PC-3 (cell line): ENCODE measurements around the gene B3GNT8. TPM values are rescaled to one million over a fixed set of nuclear protein-coding genes. Genes with fewer than 3 reads are reported as not detected.

Experiments used
- ATAC-seq: fragments of 200-7000 bp; cut with Tn5 transposase; 2 replicates; pipeline ENCODE4 v1.9.1; 2020; ENCODE audit warnings: mild to moderate bottlenecking, moderate library complexity
- BruUV-seq: library from RNA; stranded (reverse); fragments of 400-500 nt; replicated peaks from 2 replicates; lab custom pipeline; 2021; lab: Mats Ljungman, UMichigan
- CTCF ChIA-PET: fragments of 300-600 bp; sonication (Branson Sonifier 250); formaldehyde crosslinking; loops from one replicate; lab custom pipeline; 2022; ENCODE audit warnings: antibody characterized with exemption; lab: Charles Lee
- POLR2A ChIA-PET: fragments of 300-600 bp; sonication (Branson Sonifier 250); formaldehyde crosslinking; loops from one replicate; lab custom pipeline; 2022; ENCODE audit warnings: antibody characterized with exemption; ENCODE audit not compliant: unreplicated experiment; lab: Charles Lee
- DNase-seq: peaks from one replicate; pipeline ENCODE4 v3.0.0-alpha.2; 2015
- H2AFZ ChIP-seq: fragments of 300-600 bp; sonication (generic); 2 replicates; pipeline ENCODE4 v1.6.0; 2016; ENCODE audit warnings: antibody characterized with exemption, low read length
- H3F3A ChIP-seq: fragments of 300-600 bp; sonication (generic); one replicate; pipeline ENCODE4 v1.6.0; 2017; ENCODE audit warnings: antibody characterized with exemption, low read length, control low read depth, mild to moderate bottlenecking; ENCODE audit not compliant: unreplicated experiment
- H3K27ac ChIP-seq: fragments of 300-600 bp; sonication (generic); 2 replicates; pipeline ENCODE4 v1.5.1; 2016; ENCODE audit warnings: mild to moderate bottlenecking, low read length
- H3K27me3 ChIP-seq: fragments of 300-600 bp; sonication (generic); 2 replicates; pipeline ENCODE4 v1.6.1; 2016; ENCODE audit warnings: low read length, mixed read lengths
- H3K36me3 ChIP-seq: fragments of 300-600 bp; sonication (generic); 2 replicates; pipeline ENCODE4 v1.6.1; 2016; ENCODE audit warnings: low read depth, mixed run types, low read length, mixed read lengths
- H3K4me1 ChIP-seq: fragments of 300-600 bp; sonication (generic); 2 replicates; pipeline ENCODE4 v1.5.1; 2016; ENCODE audit warnings: low read length; ENCODE audit not compliant: insufficient read depth
- H3K4me2 ChIP-seq: fragments of 300-600 bp; sonication (generic); 2 replicates; pipeline ENCODE4 v1.6.0; 2016; ENCODE audit warnings: low read length
- H3K4me3 ChIP-seq: fragments of 300-600 bp; sonication (generic); 2 replicates; pipeline ENCODE4 v1.5.1; 2016; ENCODE audit warnings: mild to moderate bottlenecking, low read length, mixed read lengths
- H3K79me2 ChIP-seq: fragments of 300-600 bp; sonication (generic); 2 replicates; pipeline ENCODE4 v1.6.1; 2017; ENCODE audit warnings: low read length, mixed read lengths
- H3K9ac ChIP-seq: fragments of 300-600 bp; sonication (generic); 2 replicates; pipeline ENCODE4 v1.6.0; 2016; ENCODE audit warnings: mild to moderate bottlenecking, low read length
- H3K9me2 ChIP-seq: fragments of 300-600 bp; sonication (generic); replicated peaks from 2 replicates; pipeline ENCODE4 v1.6.1; 2016; ENCODE audit warnings: mixed run types, low read length, mixed read lengths
- H3K9me3 ChIP-seq: fragments of 300-600 bp; sonication (generic); 2 replicates; pipeline ENCODE4 v1.6.1; 2016; ENCODE audit warnings: low read length, mixed read lengths
- H4K20me1 ChIP-seq: fragments of 300-600 bp; sonication (generic); 2 replicates; pipeline ENCODE4 v1.6.1; 2016; ENCODE audit warnings: low read length, mixed read lengths
- EZH2 ChIP-seq: fragments of 300-600 bp; sonication (generic); IDR thresholded peaks from one replicate; pipeline ENCODE4 v1.6.1; 2017; ENCODE audit warnings: antibody characterized with exemption, mild to moderate bottlenecking, low read length; ENCODE audit not compliant: unreplicated experiment
- EZH2phosphoT487 ChIP-seq: fragments of 300-600 bp; sonication (generic); IDR thresholded peaks from 2 replicates; pipeline ENCODE4 v1.6.1; 2018; ENCODE audit warnings: mild to moderate bottlenecking, antibody characterized with exemption, low read length, borderline replicate concordance
- intact Hi-C: fragments of 100-400 bp; cut with micrococcal nuclease; formaldehyde crosslinking; loops from 2 replicates; pipeline ENCODE4 v1.9.0; 2023
- total RNA-seq: library from RNA; depleted of rRNA; stranded (reverse); fragments of >200 nt; gene quantifications from 2 replicates; pipeline ENCODE4 v1.2.3, GENCODE V29; 2014
- TF ChIP-seq, protein P1 (sequence below): fragments of 300-600 bp; sonication (generic); conservative IDR thresholded peaks from 2 replicates; pipeline ENCODE4 v1.5.1; 2017; ENCODE audit warnings: antibody characterized with exemption, low read depth, mild to moderate bottlenecking, low read length

The B3GNT8 gene
- total RNA-seq, 1 experiment from 2014 or later: 2.3 TPM

DNA sequence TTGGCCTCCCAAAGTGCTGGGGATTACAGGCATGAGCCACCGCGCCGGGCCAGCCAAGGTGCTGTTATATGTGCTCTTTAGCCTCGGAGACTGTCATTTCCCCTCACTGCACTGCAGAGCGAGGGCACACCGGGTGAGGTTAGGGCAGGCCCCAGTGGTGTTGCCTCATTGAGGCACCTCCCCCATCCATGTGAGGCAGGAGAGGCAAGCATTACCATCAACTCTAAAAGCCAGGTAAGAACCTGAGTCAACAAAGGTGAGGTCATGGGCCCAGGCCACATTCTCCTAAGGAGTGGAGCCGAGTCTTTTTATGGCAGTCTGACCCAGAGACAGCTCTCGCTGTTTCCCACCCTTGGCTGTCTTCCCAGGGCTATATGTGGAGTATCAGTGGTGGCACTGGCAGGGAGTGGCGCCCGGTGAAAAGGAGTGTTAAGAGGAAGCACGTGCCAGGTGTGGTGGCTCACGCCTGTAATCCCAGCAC is 10.9 kb downstream of the B3GNT8 start:
- intact Hi-C loops: no loop called here
- DNase-seq: no peak
- TF ChIP-seq EZH2 (no peak), EZH2phosphoT487 (no peak)
- TF ChIP-seq, protein P1, sequence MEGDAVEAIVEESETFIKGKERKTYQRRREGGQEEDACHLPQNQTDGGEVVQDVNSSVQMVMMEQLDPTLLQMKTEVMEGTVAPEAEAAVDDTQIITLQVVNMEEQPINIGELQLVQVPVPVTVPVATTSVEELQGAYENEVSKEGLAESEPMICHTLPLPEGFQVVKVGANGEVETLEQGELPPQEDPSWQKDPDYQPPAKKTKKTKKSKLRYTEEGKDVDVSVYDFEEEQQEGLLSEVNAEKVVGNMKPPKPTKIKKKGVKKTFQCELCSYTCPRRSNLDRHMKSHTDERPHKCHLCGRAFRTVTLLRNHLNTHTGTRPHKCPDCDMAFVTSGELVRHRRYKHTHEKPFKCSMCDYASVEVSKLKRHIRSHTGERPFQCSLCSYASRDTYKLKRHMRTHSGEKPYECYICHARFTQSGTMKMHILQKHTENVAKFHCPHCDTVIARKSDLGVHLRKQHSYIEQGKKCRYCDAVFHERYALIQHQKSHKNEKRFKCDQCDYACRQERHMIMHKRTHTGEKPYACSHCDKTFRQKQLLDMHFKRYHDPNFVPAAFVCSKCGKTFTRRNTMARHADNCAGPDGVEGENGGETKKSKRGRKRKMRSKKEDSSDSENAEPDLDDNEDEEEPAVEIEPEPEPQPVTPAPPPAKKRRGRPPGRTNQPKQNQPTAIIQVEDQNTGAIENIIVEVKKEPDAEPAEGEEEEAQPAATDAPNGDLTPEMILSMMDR: no peak
- no peaks in the 10 kb centered on the region for H3K4me1 ChIP-seq
- ChIA-PET POLR2A (no interaction called here), CTCF (no interaction called here)
- no peaks in the 10 kb centered on the region for H3F3A ChIP-seq
- no peak overlapping the region for H3K4me3 ChIP-seq
- no peak overlapping the region for H2AFZ ChIP-seq
- no peak for ATAC-seq
- no peaks in the 10 kb centered on the region for H4K20me1 ChIP-seq
- no peak overlapping the region for H3K27ac ChIP-seq
- no peaks in the 10 kb centered on the region for H3K9me3 ChIP-seq
- H3K4me2 ChIP-seq: no peak overlapping the region
- no peaks in the 10 kb centered on the region for H3K79me2 ChIP-seq
- H3K9ac ChIP-seq: no peak overlapping the region
- no peaks in the 10 kb centered on the region for H3K9me2 ChIP-seq
- H3K27me3 ChIP-seq: no peaks in the 10 kb centered on the region
- 0 out of 2 replicates have a peak, but pooled peaks cover 3% of the 10 kb centered on the region for H3K36me3 ChIP-seq
- no TSS peak for BruUV-seq

DNA sequence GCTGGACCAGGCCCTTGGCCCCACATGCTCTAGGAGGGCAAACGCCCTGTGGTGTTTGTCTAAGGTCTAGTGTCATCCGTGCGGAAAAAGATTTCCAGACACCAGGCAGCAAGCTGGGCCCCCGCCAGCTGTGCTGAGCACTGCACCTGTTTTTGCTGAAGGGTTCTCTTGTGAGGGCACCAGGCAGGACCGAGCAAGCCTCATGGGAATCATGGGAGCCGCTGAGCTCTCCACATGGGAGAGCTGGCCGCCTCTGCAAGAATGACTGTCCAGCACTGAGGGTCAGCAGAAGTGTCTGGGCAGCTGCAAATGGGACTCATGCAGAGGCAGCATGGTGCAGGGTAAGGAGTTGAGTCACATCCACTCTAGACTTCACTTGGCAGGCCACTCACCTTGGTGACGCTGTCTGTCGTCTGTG is 12.0 kb downstream of the B3GNT8 start:
- Histone ChIP-seq H3K9me2 (no peaks in the 10 kb centered on the region), H4K20me1 (no peaks in the 10 kb centered on the region), H3F3A (no peaks in the 10 kb centered on the region), H3K79me2 (no peaks in the 10 kb centered on the region), H3K36me3 (0 out of 2 replicates have a peak, but pooled peaks cover 3% of the 10 kb centered on the region), H2AFZ (no peak overlapping the region), H3K4me2 (no peak overlapping the region), H3K27ac (no peak overlapping the region), H3K27me3 (no peaks in the 10 kb centered on the region), H3K4me1 (no peaks in the 10 kb centered on the region), H3K9me3 (no peaks in the 10 kb centered on the region), H3K9ac (no peak overlapping the region), H3K4me3 (no peak overlapping the region)
- POLR2A ChIA-PET: no interaction called here
- DNase-seq (no peak), ATAC-seq (no peak)
- no peak for TF ChIP-seq EZH2phosphoT487
- no peak for TF ChIP-seq EZH2
- TF ChIP-seq, protein P1: no peak
- intact Hi-C loops: no loop called here
- no TSS peak for BruUV-seq
- CTCF ChIA-PET: no interaction called here

DNA sequence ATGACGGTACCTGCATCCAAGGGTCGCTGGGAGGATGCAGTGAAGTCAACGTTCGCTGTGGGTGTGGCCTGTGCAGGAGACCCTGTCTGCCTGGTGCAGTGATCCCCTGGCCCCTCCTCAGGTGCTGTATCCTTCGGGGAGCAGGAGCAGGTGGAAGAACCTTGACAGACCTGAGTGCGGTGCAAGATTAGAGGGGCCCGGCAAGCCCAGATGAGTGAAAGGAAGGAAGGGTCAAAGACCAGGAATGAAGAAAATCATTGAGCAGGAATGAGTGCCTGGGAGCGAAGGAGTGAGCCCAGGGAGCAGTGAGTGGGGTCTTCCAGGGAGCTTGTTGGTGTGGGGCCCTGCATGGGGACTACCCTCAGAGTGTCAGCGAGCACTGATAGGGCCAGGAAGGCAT is 12.7 kb downstream of the B3GNT8 start:
- intact Hi-C loops: no loop called here
- CTCF ChIA-PET: no interaction called here
- H3K27ac ChIP-seq: no peak overlapping the region
- ATAC-seq (no peak), DNase-seq (no peak)
- no peak overlapping the region for H3K4me3 ChIP-seq
- TF ChIP-seq, protein P1: no peak
- TF ChIP-seq EZH2 (no peak), EZH2phosphoT487 (no peak)
- no peak overlapping the region for H3K9ac ChIP-seq
- H4K20me1 ChIP-seq: no peaks in the 10 kb centered on the region
- no peaks in the 10 kb centered on the region for H3K9me3 ChIP-seq
- no peaks in the 10 kb centered on the region for H3K27me3 ChIP-seq
- H3K4me1 ChIP-seq: peaks cover 2% of the 10 kb centered on the region
- no peak overlapping the region for H3K4me2 ChIP-seq
- H3K9me2 ChIP-seq: no peaks in the 10 kb centered on the region
- no peaks in the 10 kb centered on the region for H3F3A ChIP-seq
- BruUV-seq: no TSS peak
- POLR2A ChIA-PET: no interaction called here
- H2AFZ ChIP-seq: no peak overlapping the region
- no peaks in the 10 kb centered on the region for H3K36me3 ChIP-seq
- no peaks in the 10 kb centered on the region for H3K79me2 ChIP-seq
